HepG2 (cell line): ENCODE results near the gene ALPK3. TPM values are rescaled to one million over a fixed set of nuclear protein-coding genes. Genes with fewer than 3 reads are reported as not detected.

Experiments
- ATAC-seq: fragments of 200-7000 bp; cut with Tn5 transposase; 3 replicates; pipeline ENCODE4 v1.9.1; 2020; ENCODE audit warnings: mild to moderate bottlenecking, moderate library complexity
- BruUV-seq: library from RNA; stranded (reverse); fragments of 400-500 nt; replicated peaks from 2 replicates; lab custom pipeline; 2021; lab: Mats Ljungman, UMichigan
- CTCF ChIA-PET: fragments of 300-600 bp; formaldehyde crosslinking; extraction: SDS; loops from one replicate; lab custom pipeline; 2021; ENCODE audit warnings: low total read pairs, inconsistent platforms, low intra/inter-chr PET ratio; lab: Yijun Ruan, JAX
- POLR2A ChIA-PET: fragments of 350-600 bp; sonication (Branson Sonifier 250); formaldehyde crosslinking; loops from one replicate; lab custom pipeline; 2020; ENCODE audit warnings: antibody characterized with exemption, inconsistent platforms; lab: Yijun Ruan, JAX
- DNase-seq: peaks from one replicate; pipeline ENCODE4 v3.0.0-alpha.2; 2015; ENCODE audit warnings: low spot score
- FAIRE-seq: peaks from 3 replicates; lab custom pipeline; 2011; peaks lifted over from hg19 to GRCh38; lab: Jason Lieb, UNC
- H2AFZ ChIP-seq: one replicate; pipeline ENCODE4 v1.6.1; 2011; ENCODE audit warnings: low read length, inconsistent platforms
- H3K27ac ChIP-seq: fragments of 300-600 bp; 3 replicates; pipeline ENCODE4 v1.8.0; 2011; ENCODE audit warnings: mixed run types, mild to moderate bottlenecking, mixed read lengths, low read length, inconsistent platforms; ENCODE audit not compliant: insufficient read depth; ENCODE audit errors: extremely low read length
- H3K27me3 ChIP-seq, 2 experiments: fragments of 200-600 bp in 1 of 2; 2 replicates in 1 of 2; 3 replicates in 1 of 2; pipeline versions ENCODE4 v1.6.0 to v1.8.0; 2011; ENCODE audit warnings: low read length in 2 of 2, mild to moderate bottlenecking in 2 of 2, moderate library complexity in 2 of 2, inconsistent platforms in 1 of 2; ENCODE audit not compliant: insufficient read depth in 2 of 2, control insufficient read depth in 1 of 2
- H3K36me3 ChIP-seq, 2 experiments: fragments of 200-600 bp in 1 of 2; replicated peaks in 1 of 2; 2 replicates in 1 of 2; 3 replicates in 1 of 2; pipeline versions ENCODE4 v1.5.1 to v1.8.0; 2011; ENCODE audit warnings: low read length in 2 of 2, inconsistent platforms in 1 of 2; ENCODE audit not compliant: insufficient read depth in 2 of 2, control insufficient read depth in 1 of 2
- H3K4me1 ChIP-seq: 2 replicates; pipeline ENCODE4 v1.5.1; 2012; ENCODE audit warnings: low read length, inconsistent platforms; ENCODE audit not compliant: insufficient read depth
- H3K4me2 ChIP-seq: 2 replicates; pipeline ENCODE4 v1.6.0; 2011; ENCODE audit warnings: low read depth, low read length, inconsistent platforms
- H3K4me3 ChIP-seq, 3 experiments: fragments of 200-600 bp in 1 of 3; sonication (generic), shearing (Covaris generic) in 1 of 3; replicated peaks in 1 of 3; 2 replicates each; pipeline ENCODE4 v1.5.1; 2011 to 2016; ENCODE audit warnings: low read length in 3 of 3, inconsistent platforms in 2 of 3, low read depth in 2 of 3, mild to moderate bottlenecking in 2 of 3, control low read depth in 1 of 3, mixed read lengths in 1 of 3; ENCODE audit not compliant: insufficient read depth in 1 of 3
- H3K79me2 ChIP-seq: one replicate; pipeline ENCODE4 v1.6.1; 2011; ENCODE audit warnings: low read length, inconsistent platforms; ENCODE audit not compliant: insufficient read depth
- H3K9ac ChIP-seq: 2 replicates; pipeline ENCODE4 v1.6.0; 2011; ENCODE audit warnings: mild to moderate bottlenecking, low read depth, low read length, inconsistent platforms; ENCODE audit not compliant: insufficient read depth
- H3K9me3 ChIP-seq: 2 replicates; pipeline ENCODE4 v1.5.1; 2012; ENCODE audit warnings: mild to moderate bottlenecking, low read length
- H4K20me1 ChIP-seq: 2 replicates; pipeline ENCODE4 v1.6.0; 2011; ENCODE audit warnings: inconsistent platforms, mild to moderate bottlenecking, low read length, moderate library complexity; ENCODE audit not compliant: insufficient read depth
- ATF7-NPFF ChIP-seq: sonication (generic); formaldehyde crosslinking; IDR thresholded peaks from 2 replicates; pipeline ENCODE4 v1.8.1; 2023; ENCODE audit warnings: mild to moderate bottlenecking, low read depth, missing genetic modification reagents, moderate library complexity
- XRCC5 ChIP-seq: fragments of 200-400 bp; formaldehyde crosslinking; optimal IDR thresholded peaks from 2 replicates; pipeline ENCODE3; 2017; ENCODE audit warnings: mild to moderate bottlenecking, low read length
- ZFP82 ChIP-seq: sonication (generic); formaldehyde crosslinking; IDR thresholded peaks from 2 replicates; pipeline ENCODE4 v1.5.1; 2020; ENCODE audit warnings: mild to moderate bottlenecking, missing genetic modification reagents, borderline replicate concordance
- ZFY ChIP-seq: sonication (generic); formaldehyde crosslinking; IDR thresholded peaks from 2 replicates; pipeline ENCODE4 v1.4.0; 2020; ENCODE audit warnings: missing genetic modification reagents
- ZNF121 ChIP-seq: sonication (generic); formaldehyde crosslinking; IDR thresholded peaks from 2 replicates; pipeline ENCODE4 v1.5.0; 2020; ENCODE audit warnings: mild to moderate bottlenecking, missing genetic modification reagents
- ZNF891 ChIP-seq: sonication (generic); formaldehyde crosslinking; IDR thresholded peaks from 2 replicates; pipeline ENCODE4 v1.5.0; 2020; ENCODE audit warnings: mild to moderate bottlenecking, missing genetic modification reagents
- WGBS: methylation state at CpG from one replicate; pipeline ENCODE4 v1.1.6; 2017; ENCODE audit warnings: low lambda C conversion rate; 5-methylcytosine and 5-hydroxymethylcytosine counted together
- in situ Hi-C: cut with HindIII; loops from 2 replicates; pipeline ENCODE4 v1.10.0; 2017; ENCODE audit warnings: low pct_unique_long_range_greater_than_20kb; ENCODE audit not compliant: extremely low pct_ligation_motif_present
- intact Hi-C: fragments of 100-400 bp; cut with micrococcal nuclease; formaldehyde crosslinking; loops from one replicate; pipeline ENCODE4 v1.10.0; 2022; ENCODE audit not compliant: unreplicated experiment
- polyA plus RNA-seq, 8 experiments: library from polyadenylated mRNA; depleted of rRNA in 3 of 8; stranded (reverse) in 7 of 8; unstranded in 1 of 8; fragments of >200 nt; fragmentation: Illumina TruSeq in 4 of 8; extraction: Trizol in 4 of 8; gene quantifications; 2 replicates each; pipeline versions ENCODE4 v1.2.1 to v1.2.3, GENCODE V29; 2011 to 2016; ENCODE audit warnings: low read depth in 4 of 8, missing spikeins in 1 of 8, mixed read lengths in 1 of 8; ENCODE audit not compliant: insufficient read depth in 1 of 8
- total RNA-seq, 5 experiments: library from RNA; depleted of rRNA; stranded (reverse); fragments of >200 nt; fragmentation: Illumina TruSeq; extraction: Trizol; gene quantifications; 2 replicates each; pipeline ENCODE4 v1.2.3, GENCODE V29; 2016; ENCODE audit warnings: low read depth in 1 of 5

Gene ALPK3
- total and polyA plus RNA-seq, 2 of the 13 experiments (the other 11 are each of a cell fraction or from before 2014, with no cell fraction given) = 0.04 to 0.42 TPM

DNA sequence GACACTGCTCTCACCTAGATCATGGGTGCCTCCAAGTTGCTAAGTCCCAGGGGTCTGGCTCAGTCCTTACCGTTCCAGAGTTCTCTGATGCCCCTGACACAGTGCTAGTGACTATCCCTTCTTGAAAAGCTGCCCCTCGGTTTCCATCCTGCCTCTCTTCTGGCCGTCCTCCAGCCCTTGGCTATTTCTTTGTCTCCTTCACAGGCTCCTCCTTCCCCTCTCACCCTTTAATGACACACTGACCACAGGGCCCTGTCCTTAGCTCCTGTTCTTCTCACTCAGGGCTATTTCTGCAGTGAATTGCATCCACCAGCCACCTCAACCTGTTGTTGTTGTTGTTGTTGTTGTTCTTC lies 98.4 kb downstream of the ALPK3 start:
- H3K4me3 ChIP-seq = no peak overlapping the region
- no peak overlapping the region for H2AFZ ChIP-seq
- in situ Hi-C loops = no loop called here
- DNase-seq (no peak), ATAC-seq (no peak), FAIRE-seq (no peak)
- no TSS peak for BruUV-seq
- H3K36me3 ChIP-seq = no peaks in the 10 kb centered on the region
- ChIA-PET POLR2A (no interaction called here), CTCF (no interaction called here)
- no peaks in the 10 kb centered on the region for H3K9me3 ChIP-seq
- H3K27ac ChIP-seq = peak overlapping the region; percentile 16
- peak overlapping the region; percentile 71; the same call in 1 of the 2 replicates for H3K4me2 ChIP-seq
- WGBS = 81% methylated on average over 3 of the region's 3 CpGs
- TF ChIP-seq ZNF891 (CRISPR knock-in tag) (0 out of 2 replicates have a peak, but pooled peaks have one; percentile 10), ATF7-NPFF (CRISPR knock-in tag) (no peak)
- peaks cover 72% of the 10 kb centered on the region for H3K4me1 ChIP-seq
- peak overlapping the region; percentile 38; the same call in 1 of the 2 replicates for H3K9ac ChIP-seq
- no peaks in the 10 kb centered on the region for H3K79me2 ChIP-seq
- no peaks in the 10 kb centered on the region; a peak in 1 of 5 replicates for H3K27me3 ChIP-seq
- intact Hi-C loops = no loop called here
- H4K20me1 ChIP-seq = no peaks in the 10 kb centered on the region

DNA sequence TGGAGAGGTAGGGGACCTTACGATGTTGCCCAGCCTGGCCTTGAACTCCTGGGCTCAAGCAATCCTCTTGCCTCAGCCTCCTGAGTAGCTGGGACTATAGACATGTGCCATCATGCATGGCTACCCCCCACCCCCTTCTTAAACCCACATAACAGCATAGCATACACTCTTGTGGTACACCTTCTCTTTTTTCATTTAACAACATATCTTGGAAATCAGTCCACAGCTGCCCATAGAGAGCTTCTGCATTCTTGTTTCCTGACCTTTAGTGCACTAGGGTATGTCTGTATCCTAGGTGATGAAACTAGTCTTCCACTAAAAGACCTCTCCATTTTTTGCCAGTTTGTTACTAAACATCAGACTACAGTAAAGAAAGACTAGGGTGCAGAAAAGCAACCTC lies 100.3 kb downstream of the ALPK3 start:
- POLR2A ChIA-PET = interaction anchor here (0.6 kb wide), 1 partner anchor 9 kb away, joined by 3 read pairs; no protein-coding TSS in a partner anchor
- BruUV-seq = no TSS peak
- H3K36me3 ChIP-seq = no peaks in the 10 kb centered on the region
- CTCF ChIA-PET = no interaction called here
- H3K4me1 ChIP-seq = peaks cover 53% of the 10 kb centered on the region
- intact Hi-C loops = no loop called here
- H3K4me2 ChIP-seq = no peak overlapping the region
- in situ Hi-C loops = no loop called here
- FAIRE-seq (no peak), ATAC-seq (no peak), DNase-seq (no peak)
- no peaks in the 10 kb centered on the region for H4K20me1 ChIP-seq
- 27% methylated on average over 1 of the region's 1 CpG for WGBS
- no peaks in the 10 kb centered on the region for H3K9me3 ChIP-seq
- no peak overlapping the region for H3K27ac ChIP-seq
- H3K27me3 ChIP-seq = no peaks in the 10 kb centered on the region; a peak in 2 of 5 replicates
- H2AFZ ChIP-seq = no peak overlapping the region
- no peak overlapping the region for H3K4me3 ChIP-seq
- H3K79me2 ChIP-seq = no peaks in the 10 kb centered on the region
- TF ChIP-seq ZFP82 (CRISPR knock-in tag) (no peak), XRCC5 (no peak), ZNF121 (0 out of 2 replicates have a peak, but pooled peaks have one; percentile 16), ZFY (CRISPR knock-in tag) (no peak)
- no peak overlapping the region for H3K9ac ChIP-seq
